T follicular helper cell (primary cell): ENCODE results near the gene IGF2BP1.
"Not testable (repeated sequence)": the region's sequence is repeated elsewhere in the genome, so short reads cannot be mapped to it uniquely, and the experiment has no call there.

Experiments
- DNase-seq: peaks from one replicate; pipeline ENCODE4 v3.0.0-alpha.2; 2020; ENCODE audit warnings: low read depth

Gene IGF2BP1

GRCh38 chr17:48995974-48996721, 1.0 kb upstream of the IGF2BP1 start:
- DNase-seq: no peak

- no peak for DNase-seq
Observed at GRCh38 chr17:48996722-48997102, 473 bp upstream of the IGF2BP1 start.

GRCh38 chr17:48997827-48998586, 822 bp downstream of the IGF2BP1 start:
- no peak for DNase-seq

GRCh38 chr17:48998587-48999440, 1.6 kb downstream of the IGF2BP1 start:
- no peak for DNase-seq

- DNase-seq: no peak
Observed at GRCh38 chr17:49000943-49001342, 3.8 kb downstream of the IGF2BP1 start.

GRCh38 chr17:49001671-49002070, 4.5 kb downstream of the IGF2BP1 start:
- no peak for DNase-seq

GRCh38 chr17:49002331-49002730, 5.1 kb downstream of the IGF2BP1 start:
- no peak for DNase-seq

GRCh38 chr17:49002766-49003165, 5.6 kb downstream of the IGF2BP1 start:
- no peak for DNase-seq

GRCh38 chr17:49003557-49004511, 6.6 kb downstream of the IGF2BP1 start:
- DNase-seq: no peak

- no peak for DNase-seq
Observed at GRCh38 chr17:49005140-49005539, 8.0 kb downstream of the IGF2BP1 start.

- DNase-seq: not testable (repeated sequence)
Observed at GRCh38 chr17:49008908-49009307, 11.7 kb downstream of the IGF2BP1 start.

- DNase-seq: no peak
Observed at GRCh38 chr17:49012769-49013255, 15.6 kb downstream of the IGF2BP1 start.

GRCh38 chr17:49013311-49014213, 16.4 kb downstream of the IGF2BP1 start:
- no peak for DNase-seq

- DNase-seq: no peak
Observed at GRCh38 chr17:49015179-49015923, 18.2 kb downstream of the IGF2BP1 start.

- no peak for DNase-seq
Observed at GRCh38 chr17:49015924-49016774, 19.0 kb downstream of the IGF2BP1 start.

- DNase-seq: no peak
Observed at GRCh38 chr17:49016775-49017463, 19.7 kb downstream of the IGF2BP1 start.

- DNase-seq: no peak
Observed at GRCh38 chr17:49018116-49018612, 21.0 kb downstream of the IGF2BP1 start.

- no peak for DNase-seq
Observed at GRCh38 chr17:49018748-49019147, 21.6 kb downstream of the IGF2BP1 start.
